ENCODE data around the gene OSBP2. TPM values are rescaled to one million over a fixed set of nuclear protein-coding genes. Genes with fewer than 3 reads are reported as not detected.

Gene OSBP2
- total and polyA plus RNA-seq, 10 of the 15 experiments (the other 5 are each of a cell fraction or from before 2014, with no cell fraction given) = 0.11 to 7.7 (median 3.6) TPM

DNA sequence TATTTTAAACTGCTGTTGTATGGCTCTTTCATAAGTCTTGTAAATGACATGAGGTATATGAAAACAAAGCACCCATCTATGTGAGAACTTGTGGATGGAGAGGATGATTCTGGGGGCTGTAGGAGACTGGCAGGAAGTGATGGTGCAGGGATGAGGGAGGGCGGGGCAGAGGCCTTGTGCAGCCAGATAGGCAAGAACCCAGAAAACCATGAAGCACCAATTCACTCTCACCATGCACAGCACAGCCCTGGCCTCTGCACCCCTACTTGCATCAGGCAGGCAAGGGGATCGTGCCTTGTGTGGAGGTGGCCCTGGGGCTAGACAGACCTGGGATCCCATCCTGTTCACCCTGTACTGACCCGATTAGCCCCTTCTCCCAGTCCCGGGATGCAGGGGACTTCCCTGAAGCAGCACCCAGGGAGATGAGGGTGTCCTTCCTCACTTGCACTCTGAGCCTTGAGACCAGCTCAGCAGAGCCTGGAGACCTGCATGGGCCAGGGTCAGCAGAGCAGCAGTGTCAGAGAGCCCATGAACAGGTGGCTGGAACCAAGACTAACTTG, 188.4 kb downstream of the OSBP2 start (continued):
- TF ChIP-seq EED (IDR thresholded peaks at IDR 0.05; ENCODE audit: low read depth) (no peak), ZBTB4 (CRISPR knock-in tag; IDR thresholded peaks at IDR 0.05) (no peak), TCF12 (IDR thresholded peaks at IDR 0.05; ENCODE audit: low read depth, low read length) (no peak)

DNA sequence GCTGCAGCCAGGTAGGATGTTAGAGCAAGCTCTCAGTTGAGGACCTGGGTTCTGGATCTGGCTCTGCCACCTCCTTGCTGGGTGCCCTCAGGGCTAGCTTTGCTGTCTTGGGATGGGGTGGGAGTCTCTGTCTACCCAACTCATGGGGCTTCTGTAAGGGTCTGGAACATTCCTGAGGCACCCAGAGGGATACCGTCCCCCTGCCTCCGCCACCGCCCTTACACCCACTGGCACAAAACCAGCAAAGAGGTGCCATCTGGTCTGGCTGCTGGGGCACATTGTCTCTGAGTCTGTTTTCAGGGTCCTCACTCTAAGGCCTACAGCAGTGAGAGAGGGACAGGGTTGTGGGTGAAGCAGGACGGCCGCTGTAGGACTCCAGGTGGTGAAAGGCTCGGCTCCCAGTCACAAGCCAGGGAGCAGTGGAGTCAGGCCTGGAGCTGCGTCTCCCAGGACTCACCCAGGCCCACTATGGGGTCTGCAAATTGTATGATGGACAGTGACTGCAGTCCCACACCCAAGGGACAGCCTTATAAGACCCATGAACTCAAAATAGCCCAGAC, 189.0 kb downstream of the OSBP2 start:
- ChIA-PET SMC1A (ENCODE audit: uncharacterized antibody, unreplicated experiment) (no interaction called here), POLR2A (no interaction called here), RAD21 (ENCODE audit: unreplicated experiment) (no interaction called here), CTCF (no interaction called here)
- no peaks in the 10 kb centered on the region for H3K27me3 ChIP-seq (replicated peaks in 1 of 2; ENCODE audit: control insufficient read depth in 2 of 2, insufficient read depth in 2 of 2, low read length in 1 of 2)
- no peaks in the 10 kb centered on the region for H3K9me3 ChIP-seq (replicated peaks; ENCODE audit: control insufficient read depth, insufficient read depth, low read length)
- 37% methylated on average over 7 of the region's 7 CpGs for WGBS (ENCODE audit: insufficient coverage, insufficient replicate concordance, low lambda C conversion rate, missing lambda C conversion rate)
- no peak for ATAC-seq
- no peaks in the 10 kb centered on the region for H3K79me2 ChIP-seq (ENCODE audit: control insufficient read depth, insufficient read depth, low read length)
- intact Hi-C loops (cut with micrococcal nuclease; ENCODE audit: unreplicated experiment) (no loop called here), in situ Hi-C loops (cut with MboI) (no loop called here)
- no peak overlapping the region for H3K4me2 ChIP-seq (ENCODE audit: control insufficient read depth, insufficient read depth)
- no peak overlapping the region for H2AFZ ChIP-seq (ENCODE audit: control insufficient read depth, low read depth, low read length)
- no peak overlapping the region for H3K9ac ChIP-seq (ENCODE audit: control insufficient read depth, insufficient read depth, low read length)
- no peaks in the 10 kb centered on the region for H3K36me3 ChIP-seq (ENCODE audit: control insufficient read depth in 2 of 2, insufficient read depth in 2 of 2, low read length in 1 of 2)
- no peaks in the 10 kb centered on the region for H4K20me1 ChIP-seq (ENCODE audit: control insufficient read depth, insufficient read depth)
- no TSS peak for BruUV-seq (replicated peaks)
- H3K4me3 ChIP-seq = no peak overlapping the region
- H3K27ac ChIP-seq (ENCODE audit: control insufficient read depth, insufficient read depth) = no peak overlapping the region
- DNase-seq (ENCODE audit: low read depth, low spot score) = no peak
- no peaks in the 10 kb centered on the region for H3K4me1 ChIP-seq (ENCODE audit: control insufficient read depth, insufficient read depth, low read length)
- no peak for FAIRE-seq
- TF ChIP-seq SKIL (IDR thresholded peaks at IDR 0.05; ENCODE audit: low read depth, poor library complexity, severe bottlenecking) (no peak), USF1 (IDR thresholded peaks at IDR 0.05; ENCODE audit: borderline replicate concordance, extremely low read length, insufficient read depth, low read depth, low read length) (no peak), HDGF (IDR thresholded peaks at IDR 0.05) (no peak), MLLT1 (IDR thresholded peaks at IDR 0.05) (no peak), SUPT20H (IDR thresholded peaks at IDR 0.05; ENCODE audit: borderline replicate concordance, control insufficient read depth, low read depth, low read length) (no peak), POLR2AphosphoS2 (IDR thresholded peaks at IDR 0.05; ENCODE audit: low read depth, low read length) (no peak), MEF2B (IDR thresholded peaks at IDR 0.05; ENCODE audit: partially characterized antibody, poor library complexity, severe bottlenecking) (no peak), SPI1 (IDR thresholded peaks at IDR 0.05; ENCODE audit: borderline replicate concordance, insufficient read depth, low read depth, low read length) (no peak)
